Measurements from ENCODE around the gene LIPE. TPM values are rescaled to one million over a fixed set of nuclear protein-coding genes. Genes with fewer than 3 reads are reported as not detected.
A peak's percentile ranks its signal among the peaks of the same experiment; 100 is the strongest.

Gene LIPE
- total RNA-seq, 2 donors from 2014 or later: 25.1 to 31.5 TPM

GRCh38 chr19:42374826-42375376 is 52.3 kb downstream of the LIPE start:
- no peak overlapping the region for H3K4me3 Mint-ChIP-seq
- no peaks in the 10 kb centered on the region for H3K4me1 Mint-ChIP-seq (ENCODE audit: low read depth in 2 of 2)
- no peaks in the 10 kb centered on the region for H3K36me3 Mint-ChIP-seq
- ATAC-seq (no peak), DNase-seq (ENCODE audit: low spot score) (no peak)
- no peaks in the 10 kb centered on the region for H3K9me3 Mint-ChIP-seq
- no peaks in the 10 kb centered on the region for H3K27me3 Mint-ChIP-seq
- H3K27ac Mint-ChIP-seq: no peak overlapping the region

- Mint-ChIP-seq H3K27me3 (no peaks in the 10 kb centered on the region), H3K4me3 (no peak overlapping the region), H3K27ac (no peak overlapping the region), H3K36me3 (no peaks in the 10 kb centered on the region), H3K9me3 (no peaks in the 10 kb centered on the region), H3K4me1 (ENCODE audit: low read depth in 2 of 2) (no peaks in the 10 kb centered on the region)
- ATAC-seq (no peak), DNase-seq (ENCODE audit: low spot score) (no peak)
Observed at GRCh38 chr19:42370626-42371175, 56.5 kb downstream of the LIPE start.

GRCh38 chr19:42370068-42370520 is 57.1 kb downstream of the LIPE start:
- no peaks in the 10 kb centered on the region for H3K4me1 Mint-ChIP-seq (ENCODE audit: low read depth in 2 of 2)
- no peaks in the 10 kb centered on the region for H3K27me3 Mint-ChIP-seq
- ATAC-seq: no peak
- no peaks in the 10 kb centered on the region for H3K9me3 Mint-ChIP-seq
- DNase-seq (ENCODE audit: low spot score): no peak
- H3K27ac Mint-ChIP-seq: no peak overlapping the region
- no peak overlapping the region for H3K4me3 Mint-ChIP-seq
- no peaks in the 10 kb centered on the region for H3K36me3 Mint-ChIP-seq

GRCh38 chr19:42369433-42370067 is 57.6 kb downstream of the LIPE start:
- H3K4me1 Mint-ChIP-seq (ENCODE audit: low read depth in 2 of 2): no peaks in the 10 kb centered on the region
- H3K9me3 Mint-ChIP-seq: no peaks in the 10 kb centered on the region
- H3K27me3 Mint-ChIP-seq: no peaks in the 10 kb centered on the region
- DNase-seq (ENCODE audit: low spot score) (no peak), ATAC-seq (no peak)
- H3K36me3 Mint-ChIP-seq: no peaks in the 10 kb centered on the region
- H3K4me3 Mint-ChIP-seq: no peak overlapping the region
- no peak overlapping the region for H3K27ac Mint-ChIP-seq

- DNase-seq (ENCODE audit: low spot score) (no peak), ATAC-seq (no peak)
- no peaks in the 10 kb centered on the region for H3K27me3 Mint-ChIP-seq
- H3K9me3 Mint-ChIP-seq: no peaks in the 10 kb centered on the region
- no peak overlapping the region for H3K27ac Mint-ChIP-seq
- no peaks in the 10 kb centered on the region for H3K4me1 Mint-ChIP-seq (ENCODE audit: low read depth in 2 of 2)
- H3K4me3 Mint-ChIP-seq: no peak overlapping the region
- H3K36me3 Mint-ChIP-seq: peaks cover under 1% of the 10 kb centered on the region
Observed at GRCh38 chr19:42368765-42369164, 58.4 kb downstream of the LIPE start.

- Mint-ChIP-seq H3K36me3 (peaks cover 5% of the 10 kb centered on the region), H3K4me1 (ENCODE audit: low read depth in 2 of 2) (no peaks in the 10 kb centered on the region), H3K27ac (no peak overlapping the region), H3K4me3 (no peak overlapping the region), H3K27me3 (no peaks in the 10 kb centered on the region), H3K9me3 (no peaks in the 10 kb centered on the region)
- no peak for ATAC-seq
- DNase-seq (ENCODE audit: low spot score): no peak
Observed at GRCh38 chr19:42368360-42368759, 58.8 kb downstream of the LIPE start.

GRCh38 chr19:42367929-42368328 is 59.3 kb downstream of the LIPE start:
- no peak for DNase-seq (ENCODE audit: low spot score)
- Mint-ChIP-seq H3K4me3 (no peak overlapping the region), H3K27me3 (no peaks in the 10 kb centered on the region), H3K27ac (peak overlapping the region in 1 of 2 donors; percentile 12), H3K9me3 (no peaks in the 10 kb centered on the region), H3K4me1 (ENCODE audit: low read depth in 2 of 2) (no peaks in the 10 kb centered on the region), H3K36me3 (peaks cover 6% of the 10 kb centered on the region)
- no peak for ATAC-seq

- no peak for ATAC-seq
- H3K36me3 Mint-ChIP-seq: peaks cover 6% of the 10 kb centered on the region
- H3K27ac Mint-ChIP-seq: no peak overlapping the region
- DNase-seq (ENCODE audit: low spot score): no peak
- no peak overlapping the region for H3K4me3 Mint-ChIP-seq
- no peaks in the 10 kb centered on the region for H3K4me1 Mint-ChIP-seq (ENCODE audit: low read depth in 2 of 2)
- no peaks in the 10 kb centered on the region for H3K27me3 Mint-ChIP-seq
- no peaks in the 10 kb centered on the region for H3K9me3 Mint-ChIP-seq
Observed at GRCh38 chr19:42366673-42367072, 60.5 kb downstream of the LIPE start.

- H3K4me3 Mint-ChIP-seq: no peak overlapping the region
- ATAC-seq: no peak
- no peaks in the 10 kb centered on the region for H3K27me3 Mint-ChIP-seq
- no peaks in the 10 kb centered on the region for H3K4me1 Mint-ChIP-seq (ENCODE audit: low read depth in 2 of 2)
- no peaks in the 10 kb centered on the region for H3K9me3 Mint-ChIP-seq
- H3K36me3 Mint-ChIP-seq: peaks cover 6% of the 10 kb centered on the region
- no peak overlapping the region for H3K27ac Mint-ChIP-seq
- DNase-seq (ENCODE audit: low spot score): no peak
Observed at GRCh38 chr19:42363614-42364346, 63.4 kb downstream of the LIPE start.

- Mint-ChIP-seq H3K9me3 (no peaks in the 10 kb centered on the region), H3K4me1 (ENCODE audit: low read depth in 2 of 2) (no peaks in the 10 kb centered on the region), H3K27me3 (no peaks in the 10 kb centered on the region), H3K36me3 (peaks cover 6% of the 10 kb centered on the region), H3K27ac (no peak overlapping the region), H3K4me3 (no peak overlapping the region)
- no peak for ATAC-seq
- no peak for DNase-seq (ENCODE audit: low spot score)
Observed at GRCh38 chr19:42362891-42363440, 64.2 kb downstream of the LIPE start.

- Mint-ChIP-seq H3K36me3 (peaks cover 6% of the 10 kb centered on the region), H3K9me3 (no peaks in the 10 kb centered on the region), H3K27ac (no peak overlapping the region), H3K4me3 (no peak overlapping the region), H3K27me3 (no peaks in the 10 kb centered on the region), H3K4me1 (ENCODE audit: low read depth in 2 of 2) (peaks cover 0 to 3% of the 10 kb centered on the region in 2 donors)
- ATAC-seq (no peak), DNase-seq (ENCODE audit: low spot score) (no peak)
Observed at GRCh38 chr19:42362342-42362741, 64.8 kb downstream of the LIPE start.

GRCh38 chr19:42361545-42361910 is 65.7 kb downstream of the LIPE start:
- ATAC-seq: no peak
- peaks cover 6% of the 10 kb centered on the region for H3K36me3 Mint-ChIP-seq
- peaks cover 0 to 3% of the 10 kb centered on the region in 2 donors for H3K4me1 Mint-ChIP-seq (ENCODE audit: low read depth in 2 of 2)
- H3K4me3 Mint-ChIP-seq: no peak overlapping the region
- no peaks in the 10 kb centered on the region for H3K9me3 Mint-ChIP-seq
- no peaks in the 10 kb centered on the region for H3K27me3 Mint-ChIP-seq
- no peak overlapping the region for H3K27ac Mint-ChIP-seq
- no peak for DNase-seq (ENCODE audit: low spot score)

GRCh38 chr19:42360787-42361544 is 66.2 kb downstream of the LIPE start:
- Mint-ChIP-seq H3K9me3 (no peaks in the 10 kb centered on the region), H3K36me3 (peaks cover 6% of the 10 kb centered on the region), H3K4me3 (no peak overlapping the region), H3K4me1 (ENCODE audit: low read depth in 2 of 2) (peaks cover 0 to 3% of the 10 kb centered on the region in 2 donors), H3K27me3 (no peaks in the 10 kb centered on the region), H3K27ac (no peak overlapping the region)
- DNase-seq (ENCODE audit: low spot score): no peak
- no peak for ATAC-seq
